DMS153 (cell line): ENCODE data around the gene DET1.
"Not testable (repeated sequence)": the region's sequence is repeated elsewhere in the genome, so short reads cannot be mapped to it uniquely, and the experiment has no call there.

ENCODE experiments used
- DNase-seq: peaks from one replicate; lab custom pipeline; 2025; lab: John Stamatoyannopoulos, UW

The DET1 gene

DNA sequence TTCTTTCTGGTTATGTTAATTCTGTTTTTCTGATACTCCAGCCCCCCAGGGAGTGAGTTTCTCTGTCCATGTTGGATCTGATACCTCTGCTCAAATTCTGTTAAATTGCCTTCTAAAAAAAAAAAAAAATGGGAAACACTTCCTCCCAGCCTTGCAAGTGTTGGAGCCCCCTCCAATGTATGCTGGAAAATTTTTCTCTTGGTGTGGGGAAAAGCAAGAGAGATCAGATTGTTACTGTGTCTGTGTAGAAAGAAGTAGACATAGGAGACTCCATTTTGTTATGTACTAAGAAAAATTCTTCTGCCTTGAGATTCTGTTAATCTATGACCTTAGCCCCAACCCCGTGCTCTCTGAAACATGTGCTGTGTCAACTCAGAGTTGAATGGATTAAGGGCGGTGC lies 6.1 kb downstream of the DET1 start:
- DNase-seq, result not testable (repeated sequence)

- no peak for DNase-seq
Measured at GRCh38 chr15:88539441-88539840, 7.0 kb downstream of the DET1 start.

DNA sequence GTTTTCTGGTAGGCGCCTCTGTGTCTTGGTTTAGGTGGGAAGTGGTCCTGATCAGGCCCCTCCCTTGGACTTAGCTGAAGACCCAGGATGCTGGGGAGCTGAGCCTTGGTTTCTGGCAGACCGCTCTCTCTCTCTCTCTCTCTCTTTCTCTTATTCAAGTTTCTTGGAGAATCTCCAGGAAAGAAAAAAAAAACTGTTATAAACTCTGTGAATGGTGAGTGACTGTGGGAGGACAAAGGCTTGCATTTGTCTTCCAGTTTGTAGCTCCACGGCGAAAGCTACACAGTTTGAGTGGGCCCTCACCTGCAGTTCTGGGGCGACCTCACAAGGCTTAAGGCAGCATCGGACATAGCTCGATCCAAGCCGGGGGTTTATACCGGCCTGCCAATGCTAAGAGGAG lies 7.5 kb downstream of the DET1 start:
- DNase-seq, result no peak

DNA sequence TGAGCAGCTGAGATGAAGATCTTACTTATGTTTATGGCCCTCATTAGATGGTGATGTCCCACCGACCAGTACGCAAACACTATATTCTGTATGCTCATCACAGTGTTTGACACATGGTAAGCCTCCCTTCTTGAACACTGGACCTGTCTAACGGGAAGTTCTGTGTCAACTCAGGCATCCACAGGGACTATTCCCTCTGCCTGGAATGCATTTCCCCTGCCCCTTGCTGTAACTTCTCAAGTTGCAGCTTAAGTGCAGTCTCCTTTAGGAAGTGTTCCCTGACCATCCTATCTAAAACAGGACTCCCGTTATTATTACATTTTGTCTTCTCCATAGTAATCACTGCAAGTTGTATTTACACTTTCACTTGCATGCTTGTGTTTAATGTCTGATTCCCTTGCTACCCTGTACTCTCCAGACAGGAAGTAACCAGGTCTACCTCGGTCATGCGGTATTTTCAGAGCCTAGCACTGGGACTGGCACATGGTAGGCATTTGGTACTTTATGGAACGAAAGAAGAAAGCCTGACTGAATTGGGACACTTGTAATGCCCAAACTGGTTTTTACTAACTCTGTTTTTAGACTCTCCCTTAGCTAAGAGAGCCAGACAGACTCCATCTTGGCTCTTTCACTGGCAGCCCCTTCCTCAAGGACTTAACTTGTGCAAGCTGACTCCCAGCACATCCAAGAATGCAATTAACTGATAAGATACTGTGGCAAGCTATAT lies 8.7 kb downstream of the DET1 start:
- no peak for DNase-seq

GRCh38 chr15:88535607-88536313 lies 10.7 kb downstream of the DET1 start:
- DNase-seq, result no peak

DNA sequence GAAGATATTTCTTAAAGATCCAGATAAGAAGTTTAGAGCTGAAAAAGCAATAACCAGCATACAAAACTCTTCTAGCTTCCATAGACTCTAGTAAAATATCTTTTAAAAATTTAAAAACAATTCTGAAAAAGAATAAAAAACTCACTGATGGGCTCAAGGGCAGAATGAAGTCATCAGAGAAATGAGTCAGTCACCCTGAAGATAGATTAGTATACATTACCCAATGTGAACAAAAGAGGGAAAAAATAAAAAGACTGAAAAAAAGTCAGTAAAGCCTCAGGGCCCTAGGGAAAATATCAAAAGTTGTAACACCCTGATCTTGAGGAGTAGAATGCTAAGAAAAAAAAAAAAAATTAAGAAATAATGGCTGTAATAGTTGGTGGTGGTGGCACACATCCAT lies 11.4 kb downstream of the DET1 start:
- DNase-seq, result no peak

- DNase-seq, result no peak
Measured at GRCh38 chr15:88533376-88533775, 13.1 kb downstream of the DET1 start.

- no peak for DNase-seq
Measured at GRCh38 chr15:88529021-88529630, 17.4 kb downstream of the DET1 start.

DNA sequence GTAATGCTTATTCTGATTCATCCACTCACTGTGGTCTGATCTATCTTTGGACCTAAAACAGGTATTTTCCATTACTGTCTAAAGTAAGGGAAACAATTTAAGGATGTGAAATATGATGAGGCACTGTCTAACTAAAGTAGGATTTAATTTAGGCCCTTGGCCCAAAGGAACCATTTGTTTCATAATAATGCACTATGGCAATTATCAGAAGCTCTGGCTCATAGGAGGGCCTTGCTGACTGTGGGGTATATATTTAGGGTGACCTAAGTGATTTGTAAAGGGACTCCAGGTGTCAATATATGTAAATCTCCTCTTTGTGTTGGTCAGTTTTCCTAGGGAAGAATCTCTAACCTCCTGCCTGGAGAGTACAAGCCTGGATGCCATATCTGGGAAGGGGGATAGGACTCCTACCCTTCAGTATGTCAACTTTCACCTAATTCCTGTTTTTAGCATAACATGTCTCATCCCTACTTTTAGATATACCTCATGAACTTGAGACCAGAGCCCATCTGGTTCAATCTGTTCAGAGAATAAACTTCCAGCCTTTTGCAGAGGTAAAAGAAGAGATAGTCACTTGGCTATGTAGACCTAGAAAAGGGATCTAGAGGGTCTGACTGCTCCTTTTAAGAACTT lies 20.1 kb downstream of the DET1 start:
- no peak for DNase-seq

- no peak for DNase-seq
Measured at GRCh38 chr15:88525418-88525817, 21.1 kb downstream of the DET1 start.

GRCh38 chr15:88524094-88524493 lies 22.4 kb downstream of the DET1 start:
- DNase-seq, result not testable (repeated sequence)

- DNase-seq, result no peak
Measured at GRCh38 chr15:88518903-88519302, 27.6 kb downstream of the DET1 start.

DNA sequence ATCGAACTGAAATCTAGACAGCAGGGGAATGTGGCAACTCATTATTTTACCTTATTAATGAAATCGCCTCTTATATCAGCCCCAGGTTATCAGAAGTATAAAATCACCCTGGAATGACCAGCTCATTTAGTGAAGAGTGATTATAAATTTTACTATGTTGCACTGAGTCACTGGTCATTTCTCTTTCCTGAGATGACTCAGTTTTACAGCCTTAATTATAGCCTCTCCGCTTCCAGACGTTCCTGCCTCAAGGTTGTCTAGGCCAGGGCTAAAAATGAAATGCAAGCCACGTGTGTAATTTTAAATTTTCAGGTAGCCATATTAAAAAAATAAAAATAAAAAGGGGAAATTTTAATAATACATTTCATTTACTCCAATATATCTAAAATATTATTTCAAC lies 33.3 kb downstream of the DET1 start:
- no peak for DNase-seq

DNA sequence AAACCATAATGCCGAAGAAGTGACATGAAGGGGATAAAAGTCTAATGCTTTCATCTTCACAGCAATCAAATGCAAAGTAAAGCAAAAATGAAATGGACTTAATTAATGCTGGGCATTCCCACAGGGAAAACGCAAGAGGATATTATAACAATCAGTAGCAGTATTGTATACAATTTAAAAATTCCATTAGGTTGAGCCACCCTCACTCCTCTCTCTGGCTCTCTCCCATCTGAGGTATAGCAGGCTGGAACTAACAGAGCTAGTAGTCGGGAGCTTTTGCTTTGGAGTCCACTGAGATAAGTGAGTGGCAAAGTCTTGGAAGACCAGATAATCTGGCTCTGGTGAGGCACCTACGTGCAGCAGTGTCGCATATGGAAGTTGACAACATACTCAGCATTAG lies 33.9 kb downstream of the DET1 start:
- no peak for DNase-seq

GRCh38 chr15:88512078-88512477 lies 34.4 kb downstream of the DET1 start:
- no peak for DNase-seq

- no peak for DNase-seq
Measured at GRCh38 chr15:88511161-88511560, 35.3 kb downstream of the DET1 start.

GRCh38 chr15:88509964-88510363 lies 36.5 kb downstream of the DET1 start:
- DNase-seq, result no peak

- DNase-seq, result no peak
Measured at GRCh38 chr15:88509321-88509720, 37.2 kb downstream of the DET1 start.

GRCh38 chr15:88506628-88507027 lies 39.9 kb downstream of the DET1 start:
- no peak for DNase-seq

- no peak for DNase-seq
Measured at GRCh38 chr15:88505721-88506120, 40.8 kb downstream of the DET1 start.

- no peak for DNase-seq
Measured at GRCh38 chr15:88504445-88504844, 42.0 kb downstream of the DET1 start.

DNA sequence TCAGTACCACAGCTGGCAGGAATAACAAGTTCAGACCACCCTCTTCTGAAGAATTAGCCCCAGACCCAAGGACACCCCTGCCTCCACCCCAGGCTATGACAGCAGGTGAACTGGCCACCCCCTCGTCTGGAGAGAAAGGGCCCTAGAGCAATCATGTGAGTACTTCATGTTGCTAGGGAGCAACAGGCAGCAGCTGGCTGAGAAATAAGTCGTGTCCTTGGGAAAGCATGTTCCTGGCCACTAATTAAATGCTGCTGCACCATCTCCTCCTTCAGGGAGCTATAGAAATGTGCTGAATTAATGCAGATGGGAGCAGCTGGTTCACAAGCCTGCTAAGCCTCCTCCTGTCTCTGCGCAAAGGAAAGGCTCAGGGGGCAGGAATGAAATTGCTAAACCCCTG lies 47.5 kb downstream of the DET1 start:
- no peak for DNase-seq
